Type B pancreatic cell (in vitro differentiated cells): ENCODE measurements around the gene SLC39A13. TPM values are rescaled to one million over a fixed set of nuclear protein-coding genes. Genes with fewer than 3 reads are reported as not detected.

ENCODE experiments used
- DNase-seq: peaks from one replicate; pipeline ENCODE4 v3.0.0; 2021; ENCODE audit warnings: mixed read lengths; ENCODE audit not compliant: unreplicated experiment; ENCODE audit errors: extremely low spot score
- H3K27ac Mint-ChIP-seq: 2 replicates; pipeline ENCODE4 v1.8.0; 2021; ENCODE audit warnings: mild to moderate bottlenecking, mixed read lengths
- H3K27me3 Mint-ChIP-seq: 2 replicates; pipeline ENCODE4 v1.8.0; 2021; ENCODE audit warnings: mixed read lengths
- H3K36me3 Mint-ChIP-seq: 2 replicates; pipeline ENCODE4 v1.8.0; 2021; ENCODE audit warnings: mixed read lengths
- H3K4me1 Mint-ChIP-seq: one replicate; pipeline ENCODE4 v1.8.0; 2021; ENCODE audit warnings: mixed read lengths; ENCODE audit not compliant: unreplicated experiment
- H3K4me3 Mint-ChIP-seq: 2 replicates; pipeline ENCODE4 v1.8.0; 2021; ENCODE audit warnings: mild to moderate bottlenecking, mixed read lengths
- H3K9me3 Mint-ChIP-seq: 2 replicates; pipeline ENCODE4 v1.8.0; 2021; ENCODE audit warnings: mixed read lengths
- total RNA-seq: library from RNA; stranded (reverse); gene quantifications from 2 replicates; pipeline ENCODE4 v1.2.1, GENCODE V29; 2021; ENCODE audit warnings: low replicate concordance
- TF ChIP-seq, protein P1 (sequence below): fragments of 200-600 bp; sonication (generic); conservative IDR thresholded peaks from 2 replicates; pipeline ENCODE4 v1.5.0; 2021; ENCODE audit warnings: antibody characterized with exemption, mild to moderate bottlenecking

Gene SLC39A13
- total RNA-seq, 1 donor from 2014 or later, result 44.8 TPM

DNA sequence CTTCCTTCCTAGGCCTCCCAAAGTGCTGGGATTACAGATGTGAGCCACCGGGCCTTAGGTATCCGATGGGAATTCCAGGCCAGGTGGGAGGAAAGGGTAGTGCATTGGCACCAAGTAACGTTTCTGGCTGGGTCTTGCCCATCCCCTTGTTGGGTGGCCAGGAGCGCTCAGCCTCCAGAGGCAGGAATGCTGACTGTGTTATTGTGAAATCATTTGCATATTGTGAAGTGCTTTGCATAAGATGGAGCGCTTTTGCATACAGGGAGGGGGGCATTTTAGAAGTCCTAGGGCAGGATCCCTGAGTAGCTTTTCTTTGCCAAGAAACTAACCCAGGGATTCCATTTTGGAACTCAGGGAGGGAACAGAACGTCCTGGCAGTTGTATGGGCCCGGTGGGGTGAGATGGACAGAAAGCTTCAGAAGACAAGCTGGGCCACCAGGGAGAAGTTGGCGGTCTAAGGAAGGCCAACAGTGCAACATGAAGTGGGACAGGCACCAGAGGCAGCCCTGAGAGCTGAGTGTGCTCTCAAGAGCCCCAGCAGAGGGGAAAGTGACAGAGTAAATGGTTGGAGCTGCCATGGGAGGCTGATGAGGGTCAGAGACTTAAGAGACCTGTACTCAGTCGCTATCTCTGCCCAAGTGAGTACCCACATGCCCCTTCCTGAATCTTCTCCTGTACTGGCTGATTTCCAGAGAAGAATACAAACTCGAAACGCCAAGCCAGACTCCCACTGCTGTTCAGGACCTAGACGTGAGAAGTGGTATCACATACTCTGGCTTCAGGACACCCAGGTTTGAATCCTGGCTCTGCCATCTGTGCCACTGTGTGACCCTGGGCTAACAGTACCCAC, 1.3 kb upstream of the SLC39A13 start:
- Mint-ChIP-seq H3K9me3 (no peaks in the 10 kb centered on the region), H3K27ac (peak overlapping the region; percentile 94), H3K4me3 (peak overlapping the region; percentile 93), H3K36me3 (no peaks in the 10 kb centered on the region), H3K4me1 (peaks cover 4% of the 10 kb centered on the region), H3K27me3 (no peaks in the 10 kb centered on the region)
- no peak for DNase-seq
- TF ChIP-seq, protein P1, sequence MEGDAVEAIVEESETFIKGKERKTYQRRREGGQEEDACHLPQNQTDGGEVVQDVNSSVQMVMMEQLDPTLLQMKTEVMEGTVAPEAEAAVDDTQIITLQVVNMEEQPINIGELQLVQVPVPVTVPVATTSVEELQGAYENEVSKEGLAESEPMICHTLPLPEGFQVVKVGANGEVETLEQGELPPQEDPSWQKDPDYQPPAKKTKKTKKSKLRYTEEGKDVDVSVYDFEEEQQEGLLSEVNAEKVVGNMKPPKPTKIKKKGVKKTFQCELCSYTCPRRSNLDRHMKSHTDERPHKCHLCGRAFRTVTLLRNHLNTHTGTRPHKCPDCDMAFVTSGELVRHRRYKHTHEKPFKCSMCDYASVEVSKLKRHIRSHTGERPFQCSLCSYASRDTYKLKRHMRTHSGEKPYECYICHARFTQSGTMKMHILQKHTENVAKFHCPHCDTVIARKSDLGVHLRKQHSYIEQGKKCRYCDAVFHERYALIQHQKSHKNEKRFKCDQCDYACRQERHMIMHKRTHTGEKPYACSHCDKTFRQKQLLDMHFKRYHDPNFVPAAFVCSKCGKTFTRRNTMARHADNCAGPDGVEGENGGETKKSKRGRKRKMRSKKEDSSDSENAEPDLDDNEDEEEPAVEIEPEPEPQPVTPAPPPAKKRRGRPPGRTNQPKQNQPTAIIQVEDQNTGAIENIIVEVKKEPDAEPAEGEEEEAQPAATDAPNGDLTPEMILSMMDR, result peak; percentile 22

DNA sequence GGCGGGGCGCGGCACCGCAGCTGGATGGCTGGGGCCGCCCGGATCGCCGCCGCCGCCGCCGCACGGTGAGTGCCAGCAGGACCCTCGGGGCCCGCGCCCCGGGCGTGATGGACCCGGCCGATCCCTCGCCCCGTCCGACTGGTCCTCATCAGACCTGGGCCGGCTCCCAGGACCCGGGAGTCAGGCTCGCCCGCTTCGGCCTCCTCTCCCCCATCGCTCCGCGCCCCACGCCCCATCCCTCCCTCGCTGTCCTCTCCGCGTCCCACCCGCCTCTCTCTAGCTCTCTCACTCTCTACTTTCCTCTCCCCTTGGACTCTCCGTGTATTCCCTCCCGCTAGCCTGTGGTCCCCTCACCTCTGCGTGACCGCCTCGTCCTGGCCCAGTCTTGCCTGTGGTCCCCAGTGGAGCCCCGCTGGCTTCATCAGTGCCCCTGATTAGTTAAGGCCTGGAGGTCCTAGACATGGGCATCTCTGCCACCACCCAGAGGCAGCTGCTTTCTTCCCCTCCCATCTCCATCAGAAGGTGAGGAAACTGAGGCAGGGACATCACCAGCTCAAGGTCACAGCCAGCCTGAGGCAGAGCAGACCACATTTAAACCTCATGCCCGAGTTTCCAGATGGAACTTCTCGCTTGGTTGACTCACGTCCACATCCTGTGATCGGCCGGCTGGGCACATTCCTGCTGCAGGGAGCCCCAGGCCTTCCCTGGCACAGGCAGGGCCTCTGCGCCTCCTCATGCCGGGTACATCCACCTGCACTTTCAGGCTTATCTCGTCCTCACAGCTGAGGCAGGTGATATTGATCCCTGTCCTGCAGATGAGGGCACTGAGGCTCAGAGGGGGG, 429 bp downstream of the SLC39A13 start:
- Mint-ChIP-seq H3K9me3 (no peaks in the 10 kb centered on the region), H3K27me3 (no peaks in the 10 kb centered on the region), H3K36me3 (peaks cover 2% of the 10 kb centered on the region), H3K4me1 (peaks cover 4% of the 10 kb centered on the region), H3K4me3 (peak overlapping the region; percentile 95), H3K27ac (peak overlapping the region; percentile 85)
- DNase-seq, result no peak
- TF ChIP-seq, protein P1, result no peak

DNA sequence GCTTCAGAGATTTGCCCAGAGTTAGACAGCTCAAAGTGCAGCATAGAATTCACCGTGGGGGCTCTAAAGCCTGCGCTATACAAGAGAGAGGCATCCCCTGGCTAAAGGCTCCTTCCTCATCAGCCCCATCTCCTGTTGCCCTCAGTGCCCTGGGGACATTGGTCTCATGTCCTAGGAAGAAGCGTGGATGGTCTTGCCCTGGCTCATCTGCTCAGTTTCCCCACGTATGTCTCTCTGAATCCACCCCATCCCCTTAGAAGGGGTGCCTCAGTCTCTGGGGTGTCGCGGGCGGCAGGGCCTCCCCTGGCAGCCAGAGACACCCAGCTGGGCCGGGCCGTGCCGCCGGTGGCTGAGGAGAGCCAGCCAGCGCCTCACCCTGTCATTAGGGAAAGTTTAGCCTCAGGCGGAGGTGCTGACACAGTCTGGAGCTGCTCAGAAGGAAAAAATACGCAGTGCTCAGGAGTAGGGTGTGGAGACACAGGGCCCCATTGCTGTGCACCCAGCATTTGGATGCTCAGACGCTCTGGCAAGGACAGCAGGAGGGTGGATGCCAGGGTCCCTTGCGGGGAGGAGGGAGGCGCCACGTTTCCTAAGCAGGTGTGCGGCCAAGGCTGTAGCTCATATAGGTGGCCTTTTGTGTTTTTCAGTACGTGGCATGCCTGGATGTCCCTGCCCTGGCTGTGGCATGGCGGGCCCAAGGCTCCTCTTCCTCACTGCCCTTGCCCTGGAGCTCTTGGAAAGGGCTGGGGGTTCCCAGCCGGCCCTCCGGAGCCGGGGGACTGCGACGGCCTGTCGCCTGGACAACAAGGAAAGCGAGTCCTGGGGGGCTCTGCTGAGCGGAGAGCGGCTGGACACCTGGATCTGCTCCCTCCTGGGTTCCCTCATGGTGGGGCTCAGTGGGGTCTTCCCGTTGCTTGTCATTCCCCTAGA, 1.3 kb downstream of the SLC39A13 start:
- Mint-ChIP-seq H3K27me3 (no peaks in the 10 kb centered on the region), H3K4me3 (peak overlapping the region; percentile 95), H3K9me3 (no peaks in the 10 kb centered on the region), H3K4me1 (peaks cover 4% of the 10 kb centered on the region), H3K36me3 (peaks cover 6% of the 10 kb centered on the region), H3K27ac (peak overlapping the region; percentile 85)
- no peak for DNase-seq
- TF ChIP-seq, protein P1, result no peak

DNA sequence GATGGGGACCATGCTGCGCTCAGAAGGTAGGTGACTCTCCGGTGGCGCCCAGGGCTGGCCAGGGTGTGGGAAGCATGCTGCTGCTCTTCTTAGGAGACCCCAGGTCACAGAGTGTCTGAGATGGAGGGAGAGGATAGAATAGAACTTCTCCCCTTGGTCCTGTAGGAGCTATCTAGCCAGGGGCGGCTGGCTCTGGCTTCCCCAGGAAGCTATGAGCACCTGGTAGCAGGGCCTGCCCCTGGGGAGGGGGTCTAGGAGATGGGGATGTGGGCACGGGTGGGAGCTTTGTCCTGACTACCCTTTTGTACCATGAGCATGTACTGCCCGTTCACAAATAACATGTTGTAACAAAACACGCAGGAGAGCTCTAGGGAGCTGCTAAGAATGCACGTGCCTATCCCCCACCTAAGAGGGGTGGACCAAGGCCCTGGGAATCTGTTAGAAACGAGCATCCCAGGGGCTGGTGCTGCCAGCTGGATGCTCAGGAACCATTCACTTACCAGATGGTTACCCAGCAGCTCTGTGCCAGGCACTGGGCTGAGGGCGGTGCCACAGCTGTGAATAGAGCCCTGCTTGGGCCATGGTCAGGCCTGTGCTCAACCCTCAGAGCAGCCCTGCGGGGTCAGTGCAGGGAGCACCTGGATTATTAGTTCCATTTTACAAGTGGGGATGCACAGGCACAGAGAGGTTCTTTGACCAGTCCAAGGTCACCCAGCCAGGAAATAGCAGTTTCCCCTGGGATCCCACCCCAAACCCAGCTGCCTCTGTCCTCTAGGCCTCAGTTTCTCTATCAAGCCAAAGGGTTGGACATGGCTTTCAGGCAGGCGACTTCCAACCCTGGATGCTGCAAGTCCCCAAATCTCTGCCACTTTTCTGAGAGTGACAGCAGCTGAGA, 2.2 kb downstream of the SLC39A13 start:
- Mint-ChIP-seq H3K4me1 (peaks cover 4% of the 10 kb centered on the region), H3K27me3 (no peaks in the 10 kb centered on the region), H3K27ac (no peak overlapping the region), H3K36me3 (peaks cover 6% of the 10 kb centered on the region), H3K9me3 (no peaks in the 10 kb centered on the region), H3K4me3 (no peak overlapping the region)
- TF ChIP-seq, protein P1, result no peak
- no peak for DNase-seq
